IMR-90 (cell line): ENCODE measurements around the gene GPR17. TPM values are rescaled to one million over a fixed set of nuclear protein-coding genes. Genes with fewer than 3 reads are reported as not detected.

ENCODE experiments used
- ATAC-seq: fragments of 200-7000 bp; cut with Tn5 transposase; 2 replicates; pipeline ENCODE4 v1.9.1; 2020; ENCODE audit warnings: low read depth, mild to moderate bottlenecking, moderate library complexity
- BruUV-seq: library from RNA; stranded (reverse); fragments of 400-500 nt; replicated peaks from 2 replicates; lab custom pipeline; 2021; lab: Mats Ljungman, UMichigan
- CTCF ChIA-PET: fragments of 300-600 bp; formaldehyde crosslinking; extraction: SDS; loops from one replicate; lab custom pipeline; 2021; ENCODE audit warnings: antibody characterized with exemption; lab: Yijun Ruan, JAX
- POLR2A ChIA-PET: fragments of 300-600 bp; sonication (Branson Sonifier 250); formaldehyde crosslinking; loops from one replicate; lab custom pipeline; 2022; ENCODE audit warnings: antibody characterized with exemption; ENCODE audit not compliant: unreplicated experiment; lab: Charles Lee
- DNase-seq: peaks from one replicate; pipeline ENCODE4 v3.0.0; 2013
- H2AFZ ChIP-seq: replicated peaks from 2 replicates; pipeline ENCODE3; 2013; ENCODE audit warnings: low read length, mild to moderate bottlenecking; ENCODE audit not compliant: poor library complexity
- H2AK5ac ChIP-seq: 2 replicates; pipeline ENCODE4 v1.6.1; 2013; ENCODE audit warnings: low read depth, low read length, inconsistent platforms
- H2AK9ac ChIP-seq: replicated peaks from 2 replicates; pipeline ENCODE3; 2013; ENCODE audit warnings: mild to moderate bottlenecking, low read depth, low read length, moderate library complexity; ENCODE audit not compliant: poor library complexity
- H2BK120ac ChIP-seq: 2 replicates; pipeline ENCODE4 v1.6.1; 2013; ENCODE audit warnings: low read depth, low read length, inconsistent platforms
- H2BK15ac ChIP-seq: 3 replicates; pipeline ENCODE4 v1.6.1; 2013; ENCODE audit warnings: low read depth, low read length, inconsistent platforms
- H2BK20ac ChIP-seq: 2 replicates; pipeline ENCODE4 v1.6.1; 2013; ENCODE audit warnings: low read depth, mild to moderate bottlenecking, inconsistent platforms, low read length, moderate library complexity
- H2BK5ac ChIP-seq: 2 replicates; pipeline ENCODE4 v1.6.1; 2013; ENCODE audit warnings: mild to moderate bottlenecking, low read depth, low read length, inconsistent platforms; ENCODE audit not compliant: poor library complexity, severe bottlenecking
- H3K14ac ChIP-seq: replicated peaks from 2 replicates; pipeline ENCODE4 v1.6.1; 2013; ENCODE audit warnings: low read depth, low read length, inconsistent platforms
- H3K18ac ChIP-seq: 2 replicates; pipeline ENCODE4 v1.6.1; 2013; ENCODE audit warnings: low read depth, low read length, control low read depth
- H3K23ac ChIP-seq: 2 replicates; pipeline ENCODE4 v1.6.1; 2013; ENCODE audit warnings: low read depth, low read length, inconsistent platforms
- H3K27ac ChIP-seq: 2 replicates; pipeline ENCODE4 v1.5.1; 2013; ENCODE audit warnings: mild to moderate bottlenecking, control low read depth, low read length; ENCODE audit not compliant: insufficient read depth
- H3K27me3 ChIP-seq: 2 replicates; pipeline ENCODE4 v1.6.1; 2013; ENCODE audit warnings: low read length; ENCODE audit not compliant: control insufficient read depth, insufficient read depth
- H3K36me3 ChIP-seq: 2 replicates; pipeline ENCODE4 v1.6.1; 2013; ENCODE audit warnings: low read length, mixed read lengths; ENCODE audit not compliant: control insufficient read depth, insufficient read depth
- H3K4ac ChIP-seq: 2 replicates; pipeline ENCODE4 v1.6.1; 2013; ENCODE audit warnings: low read depth, low read length, inconsistent platforms
- H3K4me1 ChIP-seq: 2 replicates; pipeline ENCODE4 v1.6.1; 2013; ENCODE audit warnings: low read length, mixed read lengths; ENCODE audit not compliant: control insufficient read depth, insufficient read depth
- H3K4me2 ChIP-seq: 2 replicates; pipeline ENCODE4 v1.6.1; 2013; ENCODE audit warnings: low read depth, mild to moderate bottlenecking, control low read depth, low read length, moderate library complexity
- H3K4me3 ChIP-seq: 2 replicates; pipeline ENCODE4 v1.5.1; 2013; ENCODE audit warnings: low read depth, mild to moderate bottlenecking, control low read depth, low read length, moderate library complexity; ENCODE audit not compliant: insufficient read depth
- H3K56ac ChIP-seq: 2 replicates; pipeline ENCODE4 v1.6.1; 2013; ENCODE audit warnings: low read length, inconsistent platforms; ENCODE audit not compliant: insufficient read depth; ENCODE audit errors: extremely low read depth
- H3K79me1 ChIP-seq, 2 experiments: 2 replicates each; pipeline ENCODE4 v1.6.1; 2013; ENCODE audit warnings: low read length in 2 of 2, inconsistent platforms in 1 of 2, low read depth in 1 of 2
- H3K9ac ChIP-seq: 2 replicates; pipeline ENCODE4 v1.6.1; 2013; ENCODE audit warnings: low read depth, low read length, control low read depth
- H3K9me1 ChIP-seq: 2 replicates; pipeline ENCODE4 v1.6.1; 2013; ENCODE audit warnings: low read length, inconsistent platforms; ENCODE audit not compliant: insufficient read depth
- H3K9me3 ChIP-seq: 2 replicates; pipeline ENCODE4 v1.6.1; 2013; ENCODE audit warnings: low read length; ENCODE audit not compliant: control insufficient read depth, insufficient read depth
- H4K20me1 ChIP-seq: 2 replicates; pipeline ENCODE4 v1.6.1; 2013; ENCODE audit warnings: low read length, inconsistent platforms; ENCODE audit not compliant: insufficient read depth
- H4K5ac ChIP-seq: 2 replicates; pipeline ENCODE4 v1.6.1; 2013; ENCODE audit warnings: mild to moderate bottlenecking, low read depth, low read length, control low read depth
- H4K8ac ChIP-seq, 2 experiments: 2 replicates each; pipeline ENCODE4 v1.6.1; 2013; ENCODE audit warnings: low read depth in 2 of 2, low read length in 2 of 2, control low read depth in 1 of 2, inconsistent platforms in 1 of 2
- H4K91ac ChIP-seq: 2 replicates; pipeline ENCODE4 v1.6.1; 2013; ENCODE audit warnings: low read depth, low read length, inconsistent platforms; ENCODE audit not compliant: insufficient read depth
- BHLHE40 ChIP-seq: fragments of 150-350 bp; IDR thresholded peaks from 2 replicates; pipeline ENCODE4 v1.6.1; 2016; ENCODE audit warnings: mild to moderate bottlenecking, low read depth, low read length
- CEBPB ChIP-seq: IDR thresholded peaks from 2 replicates; pipeline ENCODE4 v1.6.1; 2012; ENCODE audit warnings: low read depth, low read length, improper control_type of control experiment
- CTCF ChIP-seq: conservative IDR thresholded peaks from 2 replicates; pipeline ENCODE4 v1.5.1; 2012; ENCODE audit warnings: mild to moderate bottlenecking, low read depth, low read length, improper control_type of control experiment
- ELK1 ChIP-seq: fragments of 150-350 bp; IDR thresholded peaks from 2 replicates; pipeline ENCODE4 v1.6.1; 2016; ENCODE audit warnings: low read depth, mild to moderate bottlenecking, low read length, moderate library complexity, borderline replicate concordance
- MAZ ChIP-seq: IDR thresholded peaks from 2 replicates; pipeline ENCODE4 v1.6.1; 2012; ENCODE audit warnings: low read depth, mild to moderate bottlenecking, low read length, improper control_type of control experiment, moderate library complexity, borderline replicate concordance
- MXI1 ChIP-seq: IDR thresholded peaks from 2 replicates; pipeline ENCODE4 v1.6.1; 2012; ENCODE audit warnings: low read depth, mild to moderate bottlenecking, low read length, moderate library complexity, borderline replicate concordance
- RCOR1 ChIP-seq: IDR thresholded peaks from 2 replicates; pipeline ENCODE4 v1.6.1; 2012; ENCODE audit warnings: mild to moderate bottlenecking, low read length, improper control_type of control experiment; ENCODE audit not compliant: insufficient replicate concordance
- SMC3 ChIP-seq: fragments of 150-350 bp; IDR thresholded peaks from 2 replicates; pipeline ENCODE4 v1.6.1; 2016; ENCODE audit warnings: low read depth, mild to moderate bottlenecking, antibody characterized with exemption, low read length, moderate library complexity
- USF2 ChIP-seq: fragments of 150-350 bp; IDR thresholded peaks from 2 replicates; pipeline ENCODE4 v1.6.1; 2017; ENCODE audit warnings: mild to moderate bottlenecking, antibody characterized with exemption, low read length, low read depth
- WGBS, 2 experiments: methylation state at CpG; one replicate each; pipeline versions ENCODE4 v1.1.5 to v1.1.7; 2013; ENCODE audit warnings: missing lambda C conversion rate in 2 of 2; ENCODE audit not compliant: insufficient read length in 1 of 2; ENCODE audit errors: extremely low coverage in 2 of 2; 5-methylcytosine and 5-hydroxymethylcytosine counted together
- dilution Hi-C: fragments of 300-500 bp; cut with HindIII; formaldehyde crosslinking; loops from one replicate; pipeline ENCODE4 v1.14.3; 2018; ENCODE audit warnings: low sequenced_read_pairs; ENCODE audit not compliant: unreplicated experiment
- in situ Hi-C: fragments of 300-500 bp; cut with MboI; formaldehyde crosslinking; loops from 3 replicates; pipeline ENCODE4 v1.14.3; 2019; ENCODE audit warnings: low sequenced_read_pairs, inconsistent platforms, mixed read lengths
- intact Hi-C: fragments of 100-400 bp; cut with micrococcal nuclease; formaldehyde crosslinking; loops from 2 replicates; pipeline ENCODE4 v1.10.0; 2022
- polyA plus RNA-seq, 3 experiments: library from polyadenylated mRNA; depleted of rRNA; stranded (reverse); fragments of >200 nt; gene quantifications; 2 replicates each; pipeline ENCODE4 v1.2.3, GENCODE V29; 2012; ENCODE audit warnings: low replicate concordance in 1 of 3
- total RNA-seq: library from RNA; depleted of rRNA; stranded (reverse); fragments of >200 nt; gene quantifications from 2 replicates; pipeline ENCODE4 v1.2.3, GENCODE V29; 2012

The GPR17 gene
- total and polyA plus RNA-seq, 2 of the 4 experiments (the other 2 are of a cell fraction), result not detected

- Histone ChIP-seq H3K23ac (peak overlapping the region; percentile 94), H3K9ac (peak overlapping the region; percentile 24; the same call in 1 of the 2 replicates), H3K18ac (peak overlapping the region; percentile 91), H3K79me1 (peaks cover 0 to 11% of the 10 kb centered on the region in 2 experiments; a peak in 1 of 4 replicates), H3K4me1 (peaks cover 14% of the 10 kb centered on the region), H3K36me3 (peaks cover 2% of the 10 kb centered on the region; the same call in 1 of the 2 replicates), H3K56ac (peak overlapping the region; percentile 24; the same call in 1 of the 2 replicates), H2BK5ac (peak overlapping the region; percentile 96), H3K4me2 (no peak overlapping the region), H2BK120ac (peak overlapping the region; percentile 99), H4K8ac (peak overlapping the region; percentile 86 to 89), H4K91ac (peak overlapping the region; percentile 97), H3K27me3 (no peaks in the 10 kb centered on the region), H3K4ac (peak overlapping the region; percentile 98), H2AFZ (peak overlapping the region; percentile 92), H2BK15ac (peak overlapping the region; percentile 62; the same call in 1 of the 3 replicates), H3K9me3 (no peaks in the 10 kb centered on the region), H2AK5ac (peak overlapping the region; percentile 97), H3K14ac (peak overlapping the region; percentile 98), H4K20me1 (no peaks in the 10 kb centered on the region; the same call in 1 of the 2 replicates), H3K4me3 (no peak overlapping the region), H2BK20ac (peak overlapping the region; percentile 96), H3K27ac (peak overlapping the region; percentile 82), H3K9me1 (peaks cover 12% of the 10 kb centered on the region), H2AK9ac (peak overlapping the region; percentile 98), H4K5ac (peak overlapping the region; percentile 99)
- in situ Hi-C loops, result no loop called here
- ChIA-PET CTCF (interaction anchor here (0.6 to 1.7 kb wide), 3 partner anchors 12 to 180 kb away, joined by 3 to 6 read pairs (median 5); no protein-coding TSS in a partner anchor), POLR2A (interaction anchor here (0.6 kb wide), 1 partner anchor 10 kb away, joined by 3 read pairs; no protein-coding TSS in a partner anchor)
- dilution Hi-C loops, result no loop called here
- BruUV-seq, result no TSS peak
- ATAC-seq (peak; percentile 85), DNase-seq (peak; percentile 77)
- intact Hi-C loops, result no loop called here
- no peak for TF ChIP-seq CEBPB
- TF ChIP-seq MXI1, result no peak
- peak; percentile 95 for TF ChIP-seq MAZ
- TF ChIP-seq ELK1, result no peak
- no peak for TF ChIP-seq BHLHE40
- no peak for TF ChIP-seq CTCF
- no peak for TF ChIP-seq SMC3
- TF ChIP-seq USF2, result no peak
- TF ChIP-seq RCOR1, result no peak
- 0% methylated on average over 1 of the region's 8 CpGs; no CpG with 5 or more reads in 1 of the 2 experiments for WGBS, 2 experiments
These were observed 8.2 kb upstream of the GPR17 start for GRCh38 chr2:127637725-127638252.
